Fibroblast of pulmonary artery (primary cell): ENCODE data around the gene PEX14.
A peak's percentile ranks its signal among the peaks of the same experiment; 100 is the strongest.

Source experiments
- DNase-seq: peaks from one replicate; pipeline ENCODE4 v3.0.0-alpha.2; 2010; ENCODE audit warnings: low read depth
- H3K4me3 ChIP-seq: replicated peaks from 2 replicates; pipeline ENCODE4 v1.5.1; 2011; ENCODE audit warnings: low read depth, mild to moderate bottlenecking, control low read depth, low read length, moderate library complexity
- CTCF ChIP-seq: IDR thresholded peaks from 2 replicates; pipeline ENCODE4 v1.5.1; 2011; ENCODE audit warnings: mild to moderate bottlenecking, control low read depth, low read length, inconsistent platforms; ENCODE audit errors: missing control alignments

The PEX14 gene

GRCh38 chr1:10556430-10557005 lies 81.8 kb downstream of the PEX14 start:
- TF ChIP-seq CTCF = no peak

GRCh38 chr1:10557714-10558113 lies 83.0 kb downstream of the PEX14 start:
- no peak for TF ChIP-seq CTCF
- H3K4me3 ChIP-seq = no peak overlapping the region
- no peak for DNase-seq

More at GRCh38 chr1:10556430-10557005, 81.8 kb downstream of the PEX14 start:
- no peak overlapping the region for H3K4me3 ChIP-seq
- DNase-seq = peak; percentile 31

GRCh38 chr1:10559386-10559785 lies 84.6 kb downstream of the PEX14 start:
- no peak for DNase-seq
- TF ChIP-seq CTCF = no peak
- H3K4me3 ChIP-seq = no peak overlapping the region

- H3K4me3 ChIP-seq = no peak overlapping the region
- DNase-seq = peak; percentile 47
- no peak for TF ChIP-seq CTCF
Measured at GRCh38 chr1:10561497-10561896, 86.7 kb downstream of the PEX14 start.

GRCh38 chr1:10561955-10562354 lies 87.2 kb downstream of the PEX14 start:
- DNase-seq = peak; percentile 20

GRCh38 chr1:10564063-10564462 lies 89.3 kb downstream of the PEX14 start:
- DNase-seq = no peak
- H3K4me3 ChIP-seq = no peak overlapping the region
- TF ChIP-seq CTCF = no peak

More at GRCh38 chr1:10561955-10562354, 87.2 kb downstream of the PEX14 start:
- TF ChIP-seq CTCF = peak; percentile 35
- H3K4me3 ChIP-seq = no peak overlapping the region

GRCh38 chr1:10569531-10569930 lies 94.8 kb downstream of the PEX14 start:
- DNase-seq = no peak
- no peak for TF ChIP-seq CTCF
- no peak overlapping the region for H3K4me3 ChIP-seq
